GM18868 (cell line): Measurements from ENCODE around the gene OR2A1.
"Not testable (repeated sequence)": the region's sequence is repeated elsewhere in the genome, so short reads cannot be mapped to it uniquely, and the experiment has no call there.

ENCODE experiments used
- ATAC-seq: cut with Tn5 transposase; IDR thresholded peaks from one replicate; pipeline ENCODE4 v1.9.1; 2021; ENCODE audit warnings: mild to moderate bottlenecking, moderate library complexity; ENCODE audit not compliant: unreplicated experiment

The OR2A1 gene, protein sequence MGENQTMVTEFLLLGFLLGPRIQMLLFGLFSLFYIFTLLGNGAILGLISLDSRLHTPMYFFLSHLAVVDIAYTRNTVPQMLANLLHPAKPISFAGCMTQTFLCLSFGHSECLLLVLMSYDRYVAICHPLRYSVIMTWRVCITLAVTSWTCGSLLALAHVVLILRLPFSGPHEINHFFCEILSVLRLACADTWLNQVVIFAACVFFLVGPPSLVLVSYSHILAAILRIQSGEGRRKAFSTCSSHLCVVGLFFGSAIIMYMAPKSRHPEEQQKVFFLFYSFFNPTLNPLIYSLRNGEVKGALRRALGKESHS

DNA sequence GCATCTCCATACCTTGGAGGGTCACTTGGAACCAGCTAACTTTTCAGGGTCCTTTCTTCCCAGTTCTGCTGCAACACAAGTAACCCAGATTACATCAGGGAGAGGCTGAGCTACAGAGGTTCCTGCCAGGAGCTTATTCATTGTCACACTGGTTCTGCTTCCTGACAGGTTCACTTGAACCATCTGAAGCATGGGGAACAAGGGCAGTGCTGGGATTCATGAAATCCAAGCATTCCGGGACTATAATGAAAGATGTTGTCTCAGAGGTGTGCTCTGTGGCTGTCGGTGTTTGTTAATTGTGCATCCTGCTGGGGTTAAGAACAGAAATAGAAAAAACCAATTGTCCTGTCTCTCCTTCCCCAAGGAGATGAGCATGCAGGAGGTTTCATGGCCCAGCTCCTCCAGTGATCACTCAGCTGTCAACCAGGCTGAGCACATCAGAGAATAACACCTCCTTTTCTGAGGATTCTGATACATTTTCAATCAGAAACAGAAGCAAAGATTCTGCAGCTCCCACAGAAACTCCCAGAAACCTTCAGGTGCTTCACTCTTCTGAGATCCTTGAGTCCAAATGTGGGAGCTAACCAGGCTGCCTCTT is at the start of gene OR2A1:
OR2A1 (plus strand) TSS at position 548 of the 598 bp plus-strand sequence. CDS start 5,706 bp downstream, outside the sequence.
- ATAC-seq, result not testable (repeated sequence)

DNA sequence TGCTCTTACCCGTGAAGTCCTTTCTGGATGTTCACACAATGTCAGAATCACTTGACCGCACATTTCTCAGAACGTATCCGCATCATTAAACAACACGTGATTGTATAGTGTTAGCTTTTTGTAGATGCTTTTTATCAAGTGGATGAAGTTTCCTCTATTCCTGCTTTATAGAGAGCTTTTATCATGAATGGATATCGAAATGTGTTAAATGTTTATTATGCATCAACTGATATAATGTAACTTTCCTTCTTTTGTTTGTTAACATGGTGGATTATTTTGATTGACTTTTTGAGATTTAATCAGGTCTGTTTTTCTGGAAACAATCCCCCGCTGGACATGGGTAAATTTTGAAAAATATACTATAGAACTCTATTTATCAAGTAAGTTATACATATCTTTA is 47.5 kb upstream of the OR2A1 start, which contains the start of gene OR2A7:
OR2A7 (minus strand) TSS at position 101 of the 400 bp plus-strand sequence. CDS start 5,164 bp downstream, outside the sequence.
- not testable (repeated sequence) for ATAC-seq

- not testable (repeated sequence) for ATAC-seq
Measured at GRCh38 chr7:144269188-144269587, 43.0 kb upstream of the OR2A1 start, which contains the start of gene CTAGE8. TSS of gene CTAGE8 (minus strand) at chr7:144269288. CDS start at chr7:144269250, 38 bp downstream.

DNA sequence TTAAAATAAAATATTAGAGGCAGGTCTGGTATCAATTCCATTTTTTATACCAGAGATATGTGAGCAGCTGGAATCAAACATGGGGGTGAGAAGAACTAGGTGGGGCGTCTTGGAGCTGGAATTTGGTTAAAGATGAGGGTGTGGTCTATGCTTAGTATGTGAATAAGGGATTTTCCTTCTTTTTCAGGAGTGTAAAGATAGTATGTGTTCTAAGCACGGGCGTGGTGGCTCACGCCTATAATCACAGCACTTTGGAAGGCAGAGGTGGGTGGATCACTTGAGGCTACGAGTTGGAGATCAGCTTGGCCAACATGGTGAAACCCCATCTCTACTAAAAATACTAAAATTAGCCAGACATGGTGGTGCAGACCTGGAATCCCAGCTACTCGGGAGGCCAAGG is 36.9 kb upstream of the OR2A1 start:
- ATAC-seq, result not testable (repeated sequence)

DNA sequence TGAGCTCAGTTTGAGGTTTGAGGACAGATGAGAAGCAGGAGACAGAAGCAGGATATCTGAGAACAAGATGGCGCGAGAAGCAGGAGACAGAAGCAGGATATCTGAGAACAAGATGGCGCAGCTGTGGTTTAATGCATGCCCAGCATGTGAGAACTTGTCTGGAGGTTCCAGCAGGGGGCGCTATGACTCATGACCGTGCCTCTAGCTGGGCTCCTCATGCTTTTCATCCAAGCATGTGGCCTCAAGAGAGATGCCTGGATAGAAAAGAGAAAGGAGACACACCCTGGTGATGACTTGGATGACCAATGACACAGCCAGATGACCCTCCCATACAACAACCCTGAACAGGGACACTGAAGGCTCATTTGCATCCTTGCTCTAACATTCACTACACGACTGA is 32.2 kb upstream of the OR2A1 start:
- not testable (repeated sequence) for ATAC-seq

DNA sequence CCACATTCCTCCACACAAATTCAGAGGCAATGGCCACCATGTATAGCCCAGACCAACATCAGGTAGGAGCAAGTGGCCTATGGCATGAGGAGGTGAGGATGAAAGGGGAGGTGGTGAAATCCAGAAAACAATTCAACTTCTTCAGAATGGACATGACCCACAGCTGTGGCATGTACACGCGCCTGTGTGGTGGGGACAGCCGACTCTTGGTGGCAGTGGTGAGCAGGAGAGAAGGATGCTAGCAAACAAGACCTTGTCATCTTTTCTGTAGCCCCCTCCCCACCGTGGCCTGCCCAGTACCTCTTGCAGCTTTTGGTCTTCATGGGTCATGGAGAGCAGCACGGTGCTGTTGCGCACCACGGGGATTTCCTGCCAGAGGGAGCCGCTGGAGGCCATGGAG is 30.2 kb upstream of the OR2A1 start:
- ATAC-seq, result not testable (repeated sequence)

DNA sequence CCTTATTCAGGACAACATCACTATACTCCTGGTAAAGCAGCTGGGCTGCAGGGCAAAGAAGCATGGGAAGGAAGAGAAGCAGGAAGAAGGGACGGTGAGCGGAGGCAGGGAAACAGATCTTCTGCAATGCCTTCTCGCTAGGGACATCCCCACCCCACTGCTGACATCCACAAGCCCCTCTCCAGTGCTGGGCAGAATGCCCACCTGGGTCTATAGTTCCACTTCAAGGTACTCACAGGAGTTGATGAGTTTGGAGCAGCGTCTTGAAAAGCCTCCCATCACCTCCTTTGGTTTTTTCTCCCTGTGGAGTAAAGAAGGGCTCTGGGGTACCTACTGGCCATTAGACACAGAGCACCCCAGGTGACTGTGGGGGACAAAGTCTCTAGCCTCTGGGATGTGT is 29.7 kb upstream of the OR2A1 start:
- ATAC-seq, result not testable (repeated sequence)

GRCh38 chr7:144283716-144284115 is 28.5 kb upstream of the OR2A1 start:
- not testable (repeated sequence) for ATAC-seq

DNA sequence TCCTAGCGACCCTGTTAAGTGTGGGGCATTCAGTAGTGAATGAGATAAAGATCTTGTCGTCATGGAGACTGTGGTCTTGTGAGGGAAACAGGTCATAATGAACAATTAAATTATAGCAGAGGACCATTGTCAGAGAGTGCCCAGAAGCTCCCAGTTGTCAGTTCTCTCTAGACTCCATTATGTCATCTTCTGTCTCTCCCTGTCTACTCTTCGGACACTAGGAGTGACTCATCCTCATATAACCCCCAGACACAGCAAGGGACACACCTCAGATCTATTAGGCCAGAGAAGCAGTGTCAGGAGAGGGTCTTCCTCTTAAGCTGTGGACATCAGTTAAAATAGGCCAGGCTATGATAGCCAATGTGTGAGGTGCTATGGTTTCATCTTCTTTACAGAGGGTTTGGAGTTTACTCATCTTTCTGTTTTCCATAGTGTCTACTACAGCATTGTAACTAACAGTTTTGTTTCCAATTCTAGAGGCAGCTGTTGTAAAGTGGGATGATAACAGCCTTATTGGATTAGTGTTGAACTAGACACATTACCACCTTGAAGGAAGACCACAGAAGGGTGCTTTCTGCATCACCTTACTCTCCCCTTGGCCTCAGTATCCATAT is 24.9 kb upstream of the OR2A1 start:
- ATAC-seq, result not testable (repeated sequence)

GRCh38 chr7:144291607-144292006 is 20.6 kb upstream of the OR2A1 start:
- not testable (repeated sequence) for ATAC-seq

DNA sequence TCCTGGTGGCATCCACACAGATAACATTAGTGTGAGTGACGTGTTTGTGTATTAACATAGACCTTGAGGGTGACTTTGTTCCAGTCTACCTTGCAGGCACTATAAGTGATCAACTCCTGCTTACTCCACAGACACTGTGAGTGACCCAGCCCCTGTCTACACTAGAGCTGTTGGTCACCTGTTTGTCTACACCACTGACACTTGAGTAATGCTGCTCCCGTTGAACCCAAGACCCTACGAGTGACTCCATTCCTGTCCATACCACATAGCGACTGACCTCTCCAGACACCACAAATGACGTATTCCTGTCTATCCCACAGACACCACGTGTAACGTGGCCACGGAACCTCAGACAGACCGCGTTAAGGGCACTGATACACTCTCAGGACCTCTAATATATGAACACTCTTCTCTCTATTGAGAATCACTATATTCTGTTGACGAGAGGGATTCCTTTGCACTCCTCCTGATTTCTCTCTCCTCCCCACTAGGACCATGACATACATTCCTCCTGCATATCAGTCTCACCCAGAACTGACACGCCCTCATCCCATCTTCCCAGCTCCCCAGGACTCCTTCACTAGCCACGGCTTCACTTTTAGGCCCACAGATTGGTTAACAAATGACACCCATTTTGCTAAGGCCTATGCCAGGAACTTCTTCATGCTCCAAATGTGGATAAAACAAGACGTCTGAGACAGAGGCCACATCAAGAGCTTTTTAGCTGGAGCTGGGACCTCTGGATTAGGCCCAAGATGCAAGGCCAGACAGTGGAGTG is 19.6 kb upstream of the OR2A1 start:
- ATAC-seq, result not testable (repeated sequence)

- peak; percentile 75 for ATAC-seq
Measured at GRCh38 chr7:144293794-144294499, 18.3 kb upstream of the OR2A1 start.

GRCh38 chr7:144302578-144303303 is 9.5 kb upstream of the OR2A1 start:
- not testable (repeated sequence) for ATAC-seq

DNA sequence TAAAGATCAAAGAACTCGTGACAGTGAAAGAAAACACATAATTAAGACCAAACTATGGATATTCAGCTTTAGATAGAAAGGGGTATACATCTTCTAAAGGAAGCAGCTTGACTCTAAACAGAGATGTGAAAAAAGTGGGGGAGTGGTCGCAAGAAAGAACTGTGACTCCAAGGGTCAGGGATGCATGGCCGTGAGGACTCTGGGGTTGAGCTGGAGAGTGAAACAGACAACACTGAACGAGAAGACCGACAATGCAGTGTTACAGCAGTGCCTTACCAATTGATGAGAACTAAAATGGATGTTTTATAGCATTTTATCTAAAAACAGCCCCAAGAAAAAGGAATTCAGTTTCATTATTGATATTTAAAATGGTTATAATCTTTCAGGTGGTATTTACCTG is 8.6 kb upstream of the OR2A1 start:
- ATAC-seq, result not testable (repeated sequence)

GRCh38 chr7:144305156-144305555 is 7.1 kb upstream of the OR2A1 start:
- not testable (repeated sequence) for ATAC-seq

GRCh38 chr7:144309702-144310101 is 2.5 kb upstream of the OR2A1 start:
- ATAC-seq, result not testable (repeated sequence)

DNA sequence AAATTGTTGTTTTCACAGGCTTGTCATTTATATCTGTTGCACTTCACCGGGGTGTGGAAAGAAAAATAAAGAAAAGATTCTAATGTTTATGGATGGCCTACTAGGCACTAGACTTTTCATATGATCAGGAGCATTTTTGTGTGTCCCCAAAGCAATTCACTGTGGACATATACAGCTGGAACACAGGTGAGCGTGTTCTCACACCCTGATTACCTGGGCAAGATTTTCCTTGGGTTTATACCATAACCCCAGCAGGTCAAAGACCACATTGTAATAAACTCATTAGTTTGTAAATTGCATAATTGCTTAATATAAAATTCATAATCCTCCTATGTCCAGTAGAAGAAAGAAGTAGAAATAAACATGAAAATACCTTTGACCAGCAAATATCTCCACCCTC is 1.0 kb upstream of the OR2A1 start:
- ATAC-seq, result not testable (repeated sequence)

- not testable (repeated sequence) for ATAC-seq
Measured at GRCh38 chr7:144317537-144317936, 5.3 kb downstream of the OR2A1 start.

GRCh38 chr7:144319547-144319946 is 7.3 kb downstream of the OR2A1 start:
- not testable (repeated sequence) for ATAC-seq
